WTC11 (cell line): ENCODE measurements around the gene DCXR.

Source experiments
- CREM ChIP-seq: sonication (generic); formaldehyde crosslinking; IDR thresholded peaks from 2 replicates; pipeline ENCODE4 v1.8.1; 2022; ENCODE audit warnings: mild to moderate bottlenecking, missing genetic modification reagents, moderate library complexity
- EMX1 ChIP-seq: fragments of 250-450 bp; sonication (Bioruptor Pico); IDR thresholded peaks from 2 replicates; pipeline ENCODE4 v1.8.0; 2021; ENCODE audit warnings: mild to moderate bottlenecking
- FOXP4 ChIP-seq: sonication (generic); formaldehyde crosslinking; IDR thresholded peaks from 2 replicates; pipeline ENCODE4 v1.8.0; 2022; ENCODE audit warnings: mild to moderate bottlenecking, missing genetic modification reagents
- JUN ChIP-seq: sonication (generic); formaldehyde crosslinking; IDR thresholded peaks from 2 replicates; pipeline ENCODE4 v1.8.0; 2023; ENCODE audit warnings: mild to moderate bottlenecking, missing genetic modification reagents
- NR1H2 ChIP-seq: sonication (generic); formaldehyde crosslinking; IDR thresholded peaks from 2 replicates; pipeline ENCODE4 v1.9.0; 2021; ENCODE audit warnings: mild to moderate bottlenecking, moderate library complexity, missing genetic modification reagents
- SMAD3 ChIP-seq: sonication (generic); formaldehyde crosslinking; IDR thresholded peaks from 2 replicates; pipeline ENCODE4 v1.8.0; 2022; ENCODE audit warnings: missing genetic modification reagents, mild to moderate bottlenecking, borderline replicate concordance
- TP53 ChIP-seq: sonication (generic); formaldehyde crosslinking; IDR thresholded peaks from 2 replicates; pipeline ENCODE4 v1.8.1; 2023; ENCODE audit warnings: mild to moderate bottlenecking, missing genetic modification reagents
- ZNF121 ChIP-seq: sonication (generic); formaldehyde crosslinking; IDR thresholded peaks from 2 replicates; pipeline ENCODE4 v1.8.0; 2023; ENCODE audit warnings: missing genetic modification reagents
- ZNF263 ChIP-seq: sonication (generic); formaldehyde crosslinking; IDR thresholded peaks from 2 replicates; pipeline ENCODE4 v1.8.1; 2022; ENCODE audit warnings: low read depth, mild to moderate bottlenecking, moderate library complexity, missing genetic modification reagents
- TF ChIP-seq, protein P1 (sequence below): fragments of 200-600 bp; IDR thresholded peaks from 2 replicates; pipeline ENCODE4 v1.8.0; 2022; ENCODE audit warnings: antibody characterized with exemption
- TF ChIP-seq, protein P2 (sequence below): sonication (generic); formaldehyde crosslinking; IDR thresholded peaks from 2 replicates; pipeline ENCODE4 v1.8.0; 2022; ENCODE audit warnings: mild to moderate bottlenecking, missing genetic modification reagents
- TF ChIP-seq, protein P3 (sequence below): sonication (generic); formaldehyde crosslinking; IDR thresholded peaks from 2 replicates; pipeline ENCODE4 v1.8.1; 2023; ENCODE audit warnings: mild to moderate bottlenecking, missing genetic modification reagents, moderate library complexity

GRCh38 chr17:82049106-82049505 lies 11.6 kb upstream of the DCXR start:
- TF ChIP-seq JUN (no peak), TP53 (CRISPR knock-in tag) (no peak), ZNF263 (CRISPR knock-in tag) (no peak), FOXP4 (CRISPR knock-in tag) (no peak), SMAD3 (no peak), EMX1 (CRISPR knock-in tag) (no peak), NR1H2 (CRISPR knock-in tag) (no peak), CREM (CRISPR knock-in tag) (no peak), ZNF121 (CRISPR knock-in tag) (no peak)
- TF ChIP-seq, protein P1, sequence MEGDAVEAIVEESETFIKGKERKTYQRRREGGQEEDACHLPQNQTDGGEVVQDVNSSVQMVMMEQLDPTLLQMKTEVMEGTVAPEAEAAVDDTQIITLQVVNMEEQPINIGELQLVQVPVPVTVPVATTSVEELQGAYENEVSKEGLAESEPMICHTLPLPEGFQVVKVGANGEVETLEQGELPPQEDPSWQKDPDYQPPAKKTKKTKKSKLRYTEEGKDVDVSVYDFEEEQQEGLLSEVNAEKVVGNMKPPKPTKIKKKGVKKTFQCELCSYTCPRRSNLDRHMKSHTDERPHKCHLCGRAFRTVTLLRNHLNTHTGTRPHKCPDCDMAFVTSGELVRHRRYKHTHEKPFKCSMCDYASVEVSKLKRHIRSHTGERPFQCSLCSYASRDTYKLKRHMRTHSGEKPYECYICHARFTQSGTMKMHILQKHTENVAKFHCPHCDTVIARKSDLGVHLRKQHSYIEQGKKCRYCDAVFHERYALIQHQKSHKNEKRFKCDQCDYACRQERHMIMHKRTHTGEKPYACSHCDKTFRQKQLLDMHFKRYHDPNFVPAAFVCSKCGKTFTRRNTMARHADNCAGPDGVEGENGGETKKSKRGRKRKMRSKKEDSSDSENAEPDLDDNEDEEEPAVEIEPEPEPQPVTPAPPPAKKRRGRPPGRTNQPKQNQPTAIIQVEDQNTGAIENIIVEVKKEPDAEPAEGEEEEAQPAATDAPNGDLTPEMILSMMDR, result no peak
- TF ChIP-seq, protein P2, sequence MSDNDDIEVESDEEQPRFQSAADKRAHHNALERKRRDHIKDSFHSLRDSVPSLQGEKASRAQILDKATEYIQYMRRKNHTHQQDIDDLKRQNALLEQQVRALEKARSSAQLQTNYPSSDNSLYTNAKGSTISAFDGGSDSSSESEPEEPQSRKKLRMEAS (CRISPR knock-in tag), result no peak
- TF ChIP-seq, protein P3, sequence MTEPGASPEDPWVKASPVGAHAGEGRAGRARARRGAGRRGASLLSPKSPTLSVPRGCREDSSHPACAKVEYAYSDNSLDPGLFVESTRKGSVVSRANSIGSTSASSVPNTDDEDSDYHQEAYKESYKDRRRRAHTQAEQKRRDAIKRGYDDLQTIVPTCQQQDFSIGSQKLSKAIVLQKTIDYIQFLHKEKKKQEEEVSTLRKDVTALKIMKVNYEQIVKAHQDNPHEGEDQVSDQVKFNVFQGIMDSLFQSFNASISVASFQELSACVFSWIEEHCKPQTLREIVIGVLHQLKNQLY (CRISPR knock-in tag), result no peak
